Neural cell (in vitro differentiated cells): Measurements from ENCODE around the gene YTHDF2.

ENCODE experiments used
- EP300 ChIP-seq: fragments of 450-650 bp; conservative IDR thresholded peaks from 2 replicates; pipeline ENCODE4 v1.6.1; 2014; ENCODE audit warnings: antibody characterized with exemption, mild to moderate bottlenecking, moderate library complexity; ENCODE audit not compliant: poor library complexity, severe bottlenecking
- EZH2 ChIP-seq: fragments of 200-600, 300-800 bp; shearing (Covaris generic), sonication (generic); IDR thresholded peaks from 2 replicates; pipeline ENCODE4 v1.6.1; 2014; ENCODE audit warnings: antibody characterized with exemption, low read length, borderline replicate concordance, mild to moderate bottlenecking; ENCODE audit not compliant: insufficient read depth, poor library complexity, severe bottlenecking
- MXI1 ChIP-seq: fragments of 450-650 bp; conservative IDR thresholded peaks from 2 replicates; pipeline ENCODE4 v1.6.1; 2014; ENCODE audit warnings: antibody characterized with exemption, mild to moderate bottlenecking; ENCODE audit not compliant: poor library complexity, severe bottlenecking
- POLR2AphosphoS5 ChIP-seq: IDR thresholded peaks from 2 replicates; pipeline ENCODE4 v1.6.1; 2012
- TF ChIP-seq, protein P1 (sequence below): fragments of 450-650 bp; IDR thresholded peaks from 2 replicates; pipeline ENCODE4 v1.5.1; 2014; ENCODE audit warnings: antibody characterized with exemption, mild to moderate bottlenecking, moderate library complexity; ENCODE audit not compliant: poor library complexity, severe bottlenecking
- TF ChIP-seq, protein P2 (sequence below): IDR thresholded peaks from 2 replicates; pipeline ENCODE4 v1.6.1; 2012; ENCODE audit warnings: borderline replicate concordance

GRCh38 chr1:28803051-28803450 is 66.3 kb downstream of the YTHDF2 start:
- TF ChIP-seq EP300 = no peak
- TF ChIP-seq, protein P1, sequence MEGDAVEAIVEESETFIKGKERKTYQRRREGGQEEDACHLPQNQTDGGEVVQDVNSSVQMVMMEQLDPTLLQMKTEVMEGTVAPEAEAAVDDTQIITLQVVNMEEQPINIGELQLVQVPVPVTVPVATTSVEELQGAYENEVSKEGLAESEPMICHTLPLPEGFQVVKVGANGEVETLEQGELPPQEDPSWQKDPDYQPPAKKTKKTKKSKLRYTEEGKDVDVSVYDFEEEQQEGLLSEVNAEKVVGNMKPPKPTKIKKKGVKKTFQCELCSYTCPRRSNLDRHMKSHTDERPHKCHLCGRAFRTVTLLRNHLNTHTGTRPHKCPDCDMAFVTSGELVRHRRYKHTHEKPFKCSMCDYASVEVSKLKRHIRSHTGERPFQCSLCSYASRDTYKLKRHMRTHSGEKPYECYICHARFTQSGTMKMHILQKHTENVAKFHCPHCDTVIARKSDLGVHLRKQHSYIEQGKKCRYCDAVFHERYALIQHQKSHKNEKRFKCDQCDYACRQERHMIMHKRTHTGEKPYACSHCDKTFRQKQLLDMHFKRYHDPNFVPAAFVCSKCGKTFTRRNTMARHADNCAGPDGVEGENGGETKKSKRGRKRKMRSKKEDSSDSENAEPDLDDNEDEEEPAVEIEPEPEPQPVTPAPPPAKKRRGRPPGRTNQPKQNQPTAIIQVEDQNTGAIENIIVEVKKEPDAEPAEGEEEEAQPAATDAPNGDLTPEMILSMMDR = no peak
- TF ChIP-seq, protein P2, sequence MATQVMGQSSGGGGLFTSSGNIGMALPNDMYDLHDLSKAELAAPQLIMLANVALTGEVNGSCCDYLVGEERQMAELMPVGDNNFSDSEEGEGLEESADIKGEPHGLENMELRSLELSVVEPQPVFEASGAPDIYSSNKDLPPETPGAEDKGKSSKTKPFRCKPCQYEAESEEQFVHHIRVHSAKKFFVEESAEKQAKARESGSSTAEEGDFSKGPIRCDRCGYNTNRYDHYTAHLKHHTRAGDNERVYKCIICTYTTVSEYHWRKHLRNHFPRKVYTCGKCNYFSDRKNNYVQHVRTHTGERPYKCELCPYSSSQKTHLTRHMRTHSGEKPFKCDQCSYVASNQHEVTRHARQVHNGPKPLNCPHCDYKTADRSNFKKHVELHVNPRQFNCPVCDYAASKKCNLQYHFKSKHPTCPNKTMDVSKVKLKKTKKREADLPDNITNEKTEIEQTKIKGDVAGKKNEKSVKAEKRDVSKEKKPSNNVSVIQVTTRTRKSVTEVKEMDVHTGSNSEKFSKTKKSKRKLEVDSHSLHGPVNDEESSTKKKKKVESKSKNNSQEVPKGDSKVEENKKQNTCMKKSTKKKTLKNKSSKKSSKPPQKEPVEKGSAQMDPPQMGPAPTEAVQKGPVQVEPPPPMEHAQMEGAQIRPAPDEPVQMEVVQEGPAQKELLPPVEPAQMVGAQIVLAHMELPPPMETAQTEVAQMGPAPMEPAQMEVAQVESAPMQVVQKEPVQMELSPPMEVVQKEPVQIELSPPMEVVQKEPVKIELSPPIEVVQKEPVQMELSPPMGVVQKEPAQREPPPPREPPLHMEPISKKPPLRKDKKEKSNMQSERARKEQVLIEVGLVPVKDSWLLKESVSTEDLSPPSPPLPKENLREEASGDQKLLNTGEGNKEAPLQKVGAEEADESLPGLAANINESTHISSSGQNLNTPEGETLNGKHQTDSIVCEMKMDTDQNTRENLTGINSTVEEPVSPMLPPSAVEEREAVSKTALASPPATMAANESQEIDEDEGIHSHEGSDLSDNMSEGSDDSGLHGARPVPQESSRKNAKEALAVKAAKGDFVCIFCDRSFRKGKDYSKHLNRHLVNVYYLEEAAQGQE = no peak
- TF ChIP-seq EZH2 = no peak
- no peak for TF ChIP-seq POLR2AphosphoS5
- no peak for TF ChIP-seq MXI1
